Astrocyte of the spinal cord (primary cell): Measurements from ENCODE around the gene PRDM2.

Experiments
- DNase-seq: peaks from one replicate; pipeline ENCODE4 v3.0.0; 2011; ENCODE audit warnings: low read depth, low spot score
- H3K4me3 ChIP-seq: 2 replicates; pipeline ENCODE4 v1.5.1; 2011; ENCODE audit warnings: low read depth, mild to moderate bottlenecking, low read length, moderate library complexity
- CTCF ChIP-seq: IDR thresholded peaks from 2 replicates; pipeline ENCODE4 v1.5.1; 2012; ENCODE audit warnings: low read depth, mild to moderate bottlenecking, low read length, inconsistent platforms
- in situ Hi-C: cut with HindIII; loops from 2 replicates; pipeline ENCODE4 v1.10.0; 2017; ENCODE audit warnings: low sequenced_read_pairs

Gene PRDM2

GRCh38 chr1:13769830-13770229, 69.8 kb downstream of the PRDM2 start:
- DNase-seq, result no peak
- in situ Hi-C loops, result no loop called here
- no peak overlapping the region for H3K4me3 ChIP-seq
- no peak for TF ChIP-seq CTCF

GRCh38 chr1:13770743-13771142, 70.8 kb downstream of the PRDM2 start:
- no peak for TF ChIP-seq CTCF
- DNase-seq, result no peak
- in situ Hi-C loops, result no loop called here
- no peak overlapping the region for H3K4me3 ChIP-seq

- TF ChIP-seq CTCF, result no peak
- H3K4me3 ChIP-seq, result no peak overlapping the region
- DNase-seq, result no peak
- in situ Hi-C loops, result no loop called here
Measured at GRCh38 chr1:13771745-13772144, 71.8 kb downstream of the PRDM2 start.

GRCh38 chr1:13772271-13772670, 72.3 kb downstream of the PRDM2 start:
- no peak for DNase-seq
- in situ Hi-C loops, result no loop called here
- H3K4me3 ChIP-seq, result no peak overlapping the region
- no peak for TF ChIP-seq CTCF

GRCh38 chr1:13774121-13774520, 74.1 kb downstream of the PRDM2 start:
- no peak for TF ChIP-seq CTCF
- H3K4me3 ChIP-seq, result no peak overlapping the region
- in situ Hi-C loops, result no loop called here
- DNase-seq, result no peak

GRCh38 chr1:13775459-13775858, 75.5 kb downstream of the PRDM2 start:
- in situ Hi-C loops, result no loop called here
- no peak for DNase-seq
- TF ChIP-seq CTCF, result no peak
- H3K4me3 ChIP-seq, result no peak overlapping the region

GRCh38 chr1:13775916-13776315, 75.9 kb downstream of the PRDM2 start:
- no peak for TF ChIP-seq CTCF
- H3K4me3 ChIP-seq, result no peak overlapping the region
- in situ Hi-C loops, result no loop called here
- DNase-seq, result no peak
